ENCODE data around the gene USH2A. TPM values are rescaled to one million over a fixed set of nuclear protein-coding genes. Genes with fewer than 3 reads are reported as not detected.

The USH2A gene
- total RNA-seq, 2 experiments from 2014 or later = not detected

DNA sequence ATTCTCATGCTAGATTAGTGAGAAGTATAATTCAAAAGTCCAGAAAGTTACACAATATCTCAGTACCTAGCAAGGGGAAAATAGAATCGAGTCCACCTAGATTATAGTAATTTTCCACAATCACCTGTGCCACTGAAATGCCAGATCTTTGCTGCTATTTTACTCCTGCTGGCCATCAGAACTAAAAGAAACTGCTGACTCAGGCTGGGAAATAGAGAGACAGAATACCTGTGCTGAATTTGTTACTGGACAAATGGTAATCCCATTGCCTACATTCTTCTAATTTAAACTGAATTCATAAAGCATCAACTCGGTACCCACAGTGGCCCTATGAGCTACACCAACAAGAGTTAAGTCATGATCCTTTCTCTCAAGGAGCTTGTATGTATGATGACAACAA is 55.0 kb downstream of the USH2A start:
- Histone ChIP-seq H3K36me3 (ENCODE audit: insufficient read depth, low read length) (no peaks in the 10 kb centered on the region), H3K27me3 (ENCODE audit: control insufficient read depth in 1 of 2, insufficient read depth in 2 of 2, low read length in 2 of 2) (no peaks in the 10 kb centered on the region), H3K27ac (ENCODE audit: low read depth in 1 of 2, low read length in 2 of 2) (no peak overlapping the region), H3K4me1 (ENCODE audit: insufficient read depth, low read length) (no peaks in the 10 kb centered on the region), H3K4me3 (ENCODE audit: low read length) (no peak overlapping the region), H3K9me3 (ENCODE audit: control insufficient read depth in 1 of 2, insufficient read depth in 1 of 2, low read length in 2 of 2) (peaks cover 0 to 9% of the 10 kb centered on the region in 2 experiments)
- no peak for TF ChIP-seq CTCF (IDR thresholded peaks at IDR 0.05)
- no peak overlapping the region for H3K27ac Mint-ChIP-seq
- ChIA-PET CTCF (no interaction called here), POLR2A (no interaction called here)
- H3K9me3 Mint-ChIP-seq = peaks cover 2% of the 10 kb centered on the region
- ATAC-seq (ENCODE audit: poor library complexity) = no peak
- no peaks in the 10 kb centered on the region for H3K4me1 Mint-ChIP-seq (ENCODE audit: low read depth)
- no peak overlapping the region for H3K4me3 Mint-ChIP-seq
- H3K36me3 Mint-ChIP-seq (ENCODE audit: low read depth) = no peaks in the 10 kb centered on the region
- intact Hi-C loops (cut with DNase I, micrococcal nuclease) = no loop called here
- no peak for DNase-seq
- no peaks in the 10 kb centered on the region for H3K27me3 Mint-ChIP-seq

GRCh38 chr1:216366979-216367378 is 56.3 kb downstream of the USH2A start:
- H3K27ac ChIP-seq (ENCODE audit: low read depth in 1 of 2, low read length in 2 of 2) = no peak overlapping the region
- CTCF ChIA-PET = no interaction called here
- no peak overlapping the region for H3K4me3 ChIP-seq (ENCODE audit: low read length)
- peaks cover 0 to 9% of the 10 kb centered on the region in 2 experiments for H3K9me3 ChIP-seq (ENCODE audit: control insufficient read depth in 1 of 2, insufficient read depth in 1 of 2, low read length in 2 of 2)
- no peaks in the 10 kb centered on the region for H3K27me3 Mint-ChIP-seq
- H3K9me3 Mint-ChIP-seq = peaks cover 2% of the 10 kb centered on the region
- ATAC-seq (ENCODE audit: poor library complexity) (no peak), DNase-seq (no peak)
- H3K4me1 ChIP-seq (ENCODE audit: insufficient read depth, low read length) = no peaks in the 10 kb centered on the region
- no peaks in the 10 kb centered on the region for H3K4me1 Mint-ChIP-seq (ENCODE audit: low read depth)
- H3K27ac Mint-ChIP-seq = no peak overlapping the region
- intact Hi-C loops (cut with DNase I, micrococcal nuclease) = no loop called here
- no peak for TF ChIP-seq CTCF (IDR thresholded peaks at IDR 0.05)
- H3K4me3 Mint-ChIP-seq = no peak overlapping the region
- H3K36me3 ChIP-seq (ENCODE audit: insufficient read depth, low read length) = no peaks in the 10 kb centered on the region
- no peaks in the 10 kb centered on the region for H3K36me3 Mint-ChIP-seq (ENCODE audit: low read depth)
- POLR2A ChIA-PET = no interaction called here
- no peaks in the 10 kb centered on the region for H3K27me3 ChIP-seq (ENCODE audit: control insufficient read depth in 1 of 2, insufficient read depth in 2 of 2, low read length in 2 of 2)

- intact Hi-C loops (cut with DNase I, micrococcal nuclease) = no loop called here
- no peaks in the 10 kb centered on the region for H3K27me3 ChIP-seq (ENCODE audit: control insufficient read depth in 1 of 2, insufficient read depth in 2 of 2, low read length in 2 of 2)
- H3K9me3 ChIP-seq (ENCODE audit: control insufficient read depth in 1 of 2, insufficient read depth in 1 of 2, low read length in 2 of 2) = no peaks in the 10 kb centered on the region
- no peak overlapping the region for H3K27ac ChIP-seq (ENCODE audit: low read depth in 1 of 2, low read length in 2 of 2)
- ATAC-seq (ENCODE audit: poor library complexity) (no peak), DNase-seq (no peak)
- no peaks in the 10 kb centered on the region for H3K36me3 ChIP-seq (ENCODE audit: insufficient read depth, low read length)
- Mint-ChIP-seq H3K36me3 (ENCODE audit: low read depth) (no peaks in the 10 kb centered on the region), H3K27me3 (no peaks in the 10 kb centered on the region), H3K27ac (no peak overlapping the region), H3K4me1 (ENCODE audit: low read depth) (no peaks in the 10 kb centered on the region), H3K9me3 (peaks cover 7% of the 10 kb centered on the region), H3K4me3 (no peak overlapping the region)
- ChIA-PET CTCF (no interaction called here), POLR2A (no interaction called here)
- no peak for TF ChIP-seq CTCF (IDR thresholded peaks at IDR 0.05)
- H3K4me1 ChIP-seq (ENCODE audit: insufficient read depth, low read length) = no peaks in the 10 kb centered on the region
- no peak overlapping the region for H3K4me3 ChIP-seq (ENCODE audit: low read length)
Observed at GRCh38 chr1:216356945-216357344, 66.3 kb downstream of the USH2A start.
